Astrocyte of the spinal cord (primary cell): Measurements from ENCODE around the gene IFT80.

Source experiments
- DNase-seq: peaks from one replicate; pipeline ENCODE4 v3.0.0; 2011; ENCODE audit warnings: low read depth, low spot score
- H3K4me3 ChIP-seq: 2 replicates; pipeline ENCODE4 v1.5.1; 2011; ENCODE audit warnings: low read depth, mild to moderate bottlenecking, low read length, moderate library complexity
- in situ Hi-C: cut with HindIII; loops from 2 replicates; pipeline ENCODE4 v1.10.0; 2017; ENCODE audit warnings: low sequenced_read_pairs
- TF ChIP-seq, protein P1 (sequence below): IDR thresholded peaks from 2 replicates; pipeline ENCODE4 v1.5.1; 2012; ENCODE audit warnings: low read depth, mild to moderate bottlenecking, low read length, inconsistent platforms

Gene IFT80

DNA sequence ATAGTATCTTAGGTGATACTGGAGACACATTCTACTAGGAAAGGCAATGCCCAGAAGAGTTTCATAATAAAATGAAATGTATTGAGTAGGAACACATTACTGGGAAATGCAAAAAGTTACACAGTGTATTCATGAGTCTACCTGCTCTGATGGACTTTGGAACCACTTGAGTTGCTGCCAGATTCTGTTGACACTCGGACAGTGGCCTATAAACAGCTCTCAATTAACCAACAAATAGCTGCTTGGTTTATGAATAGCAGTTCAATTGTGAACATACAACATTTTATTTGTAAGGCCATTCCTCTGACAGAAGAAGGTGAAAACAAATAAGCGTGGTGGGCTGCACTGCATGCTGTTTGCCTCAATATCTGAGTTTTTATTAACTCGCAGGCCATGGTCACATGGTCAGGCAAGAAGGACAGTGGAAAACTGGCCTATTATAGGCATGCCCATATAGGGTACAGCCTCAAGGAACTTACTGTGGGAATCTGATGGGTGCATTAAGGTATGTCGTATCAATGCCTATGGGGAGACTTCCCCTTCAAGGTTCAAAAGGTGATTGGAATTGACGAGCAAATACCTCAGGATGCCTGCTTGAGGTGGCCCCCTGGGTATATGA is 107.6 kb downstream of the IFT80 start:
- DNase-seq = no peak
- in situ Hi-C loops = no loop called here
- no peak overlapping the region for H3K4me3 ChIP-seq
- TF ChIP-seq, protein P1, sequence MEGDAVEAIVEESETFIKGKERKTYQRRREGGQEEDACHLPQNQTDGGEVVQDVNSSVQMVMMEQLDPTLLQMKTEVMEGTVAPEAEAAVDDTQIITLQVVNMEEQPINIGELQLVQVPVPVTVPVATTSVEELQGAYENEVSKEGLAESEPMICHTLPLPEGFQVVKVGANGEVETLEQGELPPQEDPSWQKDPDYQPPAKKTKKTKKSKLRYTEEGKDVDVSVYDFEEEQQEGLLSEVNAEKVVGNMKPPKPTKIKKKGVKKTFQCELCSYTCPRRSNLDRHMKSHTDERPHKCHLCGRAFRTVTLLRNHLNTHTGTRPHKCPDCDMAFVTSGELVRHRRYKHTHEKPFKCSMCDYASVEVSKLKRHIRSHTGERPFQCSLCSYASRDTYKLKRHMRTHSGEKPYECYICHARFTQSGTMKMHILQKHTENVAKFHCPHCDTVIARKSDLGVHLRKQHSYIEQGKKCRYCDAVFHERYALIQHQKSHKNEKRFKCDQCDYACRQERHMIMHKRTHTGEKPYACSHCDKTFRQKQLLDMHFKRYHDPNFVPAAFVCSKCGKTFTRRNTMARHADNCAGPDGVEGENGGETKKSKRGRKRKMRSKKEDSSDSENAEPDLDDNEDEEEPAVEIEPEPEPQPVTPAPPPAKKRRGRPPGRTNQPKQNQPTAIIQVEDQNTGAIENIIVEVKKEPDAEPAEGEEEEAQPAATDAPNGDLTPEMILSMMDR = no peak

DNA sequence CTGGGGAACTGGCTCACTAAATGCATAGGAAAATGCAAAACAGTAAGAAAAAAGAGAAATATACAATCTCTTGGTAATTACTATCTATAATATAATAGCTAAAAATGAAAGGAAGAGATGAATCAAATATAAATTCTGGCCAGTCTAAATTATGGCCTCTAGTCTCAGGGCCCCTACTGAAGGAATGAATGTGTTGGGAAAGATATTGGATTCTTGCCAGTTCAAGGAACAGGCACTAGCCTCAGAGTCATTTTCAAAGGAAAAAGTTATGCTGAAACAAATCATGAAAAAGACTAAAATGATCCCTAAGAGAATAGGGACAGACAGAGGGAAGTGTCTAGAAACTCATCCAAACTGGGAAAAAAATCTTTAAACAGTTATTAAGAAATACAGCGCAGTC is 111.4 kb downstream of the IFT80 start:
- TF ChIP-seq, protein P1 = no peak
- H3K4me3 ChIP-seq = no peak overlapping the region
- in situ Hi-C loops = no loop called here
- no peak for DNase-seq

DNA sequence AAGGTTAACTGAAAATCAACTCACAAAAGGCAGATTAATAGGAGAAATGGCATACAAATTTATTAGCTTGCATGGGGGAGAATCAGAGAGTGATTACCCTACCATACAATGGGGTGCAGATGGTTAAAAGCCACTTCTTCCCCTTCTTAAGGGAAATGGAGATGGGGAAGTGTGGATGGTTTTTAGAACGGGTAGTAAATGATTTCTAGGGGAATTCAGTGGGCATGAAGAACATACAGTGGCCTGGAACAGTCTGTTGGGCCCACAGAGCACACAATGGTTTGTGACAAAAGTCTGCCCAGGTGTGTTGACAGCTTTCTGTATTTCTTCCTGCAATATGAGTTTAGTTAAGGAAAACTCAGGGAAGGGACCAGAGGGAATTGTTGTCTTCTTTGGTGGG is 112.8 kb downstream of the IFT80 start:
- TF ChIP-seq, protein P1 = no peak
- DNase-seq = no peak
- H3K4me3 ChIP-seq = no peak overlapping the region
- in situ Hi-C loops = no loop called here

DNA sequence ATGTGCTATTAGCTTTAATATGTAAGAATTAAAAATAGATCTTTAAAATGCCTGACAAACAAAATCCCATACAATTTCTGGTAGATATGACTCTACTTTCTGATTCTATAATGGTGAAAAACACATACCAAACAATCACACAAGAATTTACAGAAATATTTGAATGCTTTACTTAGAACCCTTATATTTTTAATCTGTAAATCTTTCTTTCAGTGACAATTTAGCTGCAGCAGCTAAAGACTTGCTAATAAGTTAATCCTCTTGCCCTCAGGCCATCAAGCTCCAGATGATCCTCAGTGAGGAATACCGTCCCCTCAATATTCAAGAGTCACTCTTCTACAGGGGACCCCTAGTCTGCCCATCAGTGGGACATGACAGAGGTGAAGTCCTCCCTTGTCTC is 118.2 kb downstream of the IFT80 start:
- H3K4me3 ChIP-seq = no peak overlapping the region
- no peak for DNase-seq
- TF ChIP-seq, protein P1 = no peak
- in situ Hi-C loops = no loop called here

DNA sequence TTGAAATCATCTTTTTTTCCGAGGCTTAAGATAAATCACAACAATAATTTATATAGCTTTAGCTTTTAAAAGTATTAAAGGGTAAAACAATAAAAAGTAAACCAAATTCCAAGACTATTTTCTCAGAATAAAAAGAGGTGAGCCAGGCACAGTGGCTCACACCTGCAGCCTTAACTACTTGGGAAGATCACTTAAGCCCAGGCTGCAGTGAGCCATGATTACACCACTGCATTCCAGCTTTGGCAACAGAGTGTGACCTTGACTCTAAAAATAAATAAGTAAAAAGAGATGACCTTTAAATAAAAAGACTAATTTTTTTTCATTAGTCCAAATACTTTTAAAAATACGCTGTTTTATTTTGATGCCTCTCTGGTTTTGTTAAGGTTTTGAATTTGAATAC is 119.4 kb downstream of the IFT80 start:
- TF ChIP-seq, protein P1 = no peak
- in situ Hi-C loops = no loop called here
- H3K4me3 ChIP-seq = no peak overlapping the region
- DNase-seq = no peak

DNA sequence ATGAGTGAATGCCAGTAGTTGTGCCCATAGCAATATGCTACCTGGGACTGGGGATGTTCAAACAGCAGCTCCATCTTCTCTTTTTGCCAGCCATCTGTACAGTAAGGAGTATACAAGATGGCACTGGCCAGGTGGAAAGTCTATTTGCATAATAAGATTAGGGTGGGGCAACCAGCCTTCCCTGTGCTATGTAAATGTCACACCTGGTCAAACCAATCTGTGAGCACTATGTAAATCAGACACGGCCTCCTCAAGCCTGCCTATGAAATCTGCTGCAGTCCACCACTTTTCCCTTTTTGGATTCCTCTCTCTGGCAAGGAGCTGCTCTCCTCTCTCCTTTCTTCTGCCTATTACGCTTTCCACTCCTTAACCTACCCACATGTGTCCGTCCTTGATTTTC is 120.8 kb downstream of the IFT80 start:
- TF ChIP-seq, protein P1 = no peak
- H3K4me3 ChIP-seq = no peak overlapping the region
- in situ Hi-C loops = no loop called here
- no peak for DNase-seq

DNA sequence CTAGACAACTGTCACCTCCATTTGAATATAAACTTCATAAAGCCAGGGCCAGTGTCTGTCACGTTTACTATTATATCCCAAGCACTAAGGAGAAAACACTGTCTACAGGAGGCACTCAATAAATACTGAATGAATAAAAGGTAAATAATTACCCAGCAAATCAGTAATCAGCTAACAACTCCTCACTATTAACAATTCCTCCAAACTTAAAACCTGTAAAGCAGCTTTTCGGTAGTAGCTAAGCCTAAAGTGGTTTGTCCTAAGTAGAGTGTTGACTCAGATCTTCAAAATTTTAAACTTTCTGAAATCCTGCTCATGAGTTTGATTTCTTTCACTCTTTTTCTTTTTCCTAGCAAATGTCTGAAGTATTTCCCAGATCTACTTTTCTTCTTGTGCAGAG is 133.9 kb downstream of the IFT80 start:
- in situ Hi-C loops = no loop called here
- TF ChIP-seq, protein P1 = no peak
- no peak overlapping the region for H3K4me3 ChIP-seq
- DNase-seq = no peak
